HuH-7 (cell line): ENCODE results near the gene RRH.

Experiments used
- DNase-seq: peaks from one replicate; pipeline ENCODE4 v3.0.0; 2011; ENCODE audit warnings: low spot score

RRH gene

DNA sequence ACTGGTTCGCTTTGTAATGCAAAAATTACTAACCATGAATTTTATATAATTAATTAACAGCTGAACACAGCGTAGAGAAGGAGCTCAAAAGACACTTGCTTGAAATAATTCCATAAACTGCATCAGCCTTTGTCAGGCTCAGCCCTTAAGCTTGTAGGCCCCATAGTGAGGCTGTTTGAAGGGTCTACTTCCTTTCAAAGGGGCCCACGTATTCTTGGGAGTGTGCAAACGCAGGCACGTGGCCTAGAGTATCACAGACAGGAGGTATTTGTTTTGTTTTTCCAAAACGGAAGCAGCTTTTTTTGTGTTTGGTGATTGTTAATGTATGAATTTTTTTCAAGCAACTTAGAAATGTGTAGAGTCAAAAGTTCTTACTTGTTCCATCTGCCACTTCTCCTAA lies 59.3 kb downstream of the RRH start:
- no peak for DNase-seq

DNA sequence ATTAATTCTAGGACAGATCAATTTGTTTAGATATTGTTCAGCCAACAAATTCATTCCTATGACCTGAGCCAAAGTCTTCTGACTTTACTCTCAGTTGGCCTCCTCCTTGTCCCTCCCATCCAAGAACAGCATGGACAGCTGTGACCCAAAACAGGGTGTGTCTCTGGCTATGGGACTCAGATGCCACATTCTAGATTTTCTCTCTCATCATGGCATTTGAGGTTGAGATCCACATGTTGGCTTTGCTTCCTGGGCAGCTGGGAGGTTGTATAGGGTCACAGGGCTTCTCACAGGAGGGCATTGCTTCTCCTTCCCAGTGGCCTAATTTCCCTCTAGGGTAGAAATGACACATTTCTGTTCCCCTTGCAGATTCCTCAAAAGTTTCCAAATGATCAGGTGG lies 62.3 kb downstream of the RRH start:
- DNase-seq, result no peak
